Activated naive CD8-positive, alpha-beta T cell treated with anti-CD3 and anti-CD28 coated beads, Interleukin-2, amount 10 ng/mL, durations not matched to agents 7 days and 5 days (primary cell): Measurements from ENCODE around the gene SORCS2. TPM values are rescaled to one million over a fixed set of nuclear protein-coding genes. Genes with fewer than 3 reads are reported as not detected.
A peak's percentile ranks its signal among the peaks of the same experiment; 100 is the strongest.

Experiments
- ATAC-seq: fragments of 150-1000 bp; cut with Tn5 transposase; one replicate; pipeline ENCODE4 v1.10.0; 2021; ENCODE audit warnings: low read depth, moderate library complexity
- POLR2A ChIA-PET: fragments of 350-600 bp; sonication (Branson Sonifier 250); formaldehyde crosslinking; loops from one replicate; lab custom pipeline; 2021; ENCODE audit warnings: antibody characterized with exemption; lab: Charles Lee
- DNase-seq: peaks from one replicate; pipeline ENCODE4 v3.0.0; 2021
- H3K27ac Mint-ChIP-seq: one replicate; pipeline ENCODE4 v1.8.0; 2022; ENCODE audit warnings: mild to moderate bottlenecking, mixed read lengths
- H3K27me3 Mint-ChIP-seq: one replicate; pipeline ENCODE4 v1.8.0; 2022; ENCODE audit warnings: mild to moderate bottlenecking, moderate library complexity, mixed read lengths
- H3K36me3 Mint-ChIP-seq: one replicate; pipeline ENCODE4 v1.8.0; 2021; ENCODE audit warnings: mild to moderate bottlenecking, mixed read lengths
- H3K4me1 Mint-ChIP-seq: one replicate; pipeline ENCODE4 v1.8.0; 2021; ENCODE audit warnings: mixed read lengths
- H3K4me3 Mint-ChIP-seq: one replicate; pipeline ENCODE4 v1.8.0; 2022; ENCODE audit warnings: mild to moderate bottlenecking, moderate library complexity, mixed read lengths
- H3K9me3 Mint-ChIP-seq: one replicate; pipeline ENCODE4 v1.8.0; 2021; ENCODE audit warnings: mixed read lengths
- total RNA-seq, 2 experiments: library from RNA; stranded (reverse); gene quantifications; one replicate each; pipeline ENCODE4 v1.2.3, GENCODE V29; 2021

The SORCS2 gene
- total RNA-seq, 2 experiments from 2014 or later: not detected

DNA sequence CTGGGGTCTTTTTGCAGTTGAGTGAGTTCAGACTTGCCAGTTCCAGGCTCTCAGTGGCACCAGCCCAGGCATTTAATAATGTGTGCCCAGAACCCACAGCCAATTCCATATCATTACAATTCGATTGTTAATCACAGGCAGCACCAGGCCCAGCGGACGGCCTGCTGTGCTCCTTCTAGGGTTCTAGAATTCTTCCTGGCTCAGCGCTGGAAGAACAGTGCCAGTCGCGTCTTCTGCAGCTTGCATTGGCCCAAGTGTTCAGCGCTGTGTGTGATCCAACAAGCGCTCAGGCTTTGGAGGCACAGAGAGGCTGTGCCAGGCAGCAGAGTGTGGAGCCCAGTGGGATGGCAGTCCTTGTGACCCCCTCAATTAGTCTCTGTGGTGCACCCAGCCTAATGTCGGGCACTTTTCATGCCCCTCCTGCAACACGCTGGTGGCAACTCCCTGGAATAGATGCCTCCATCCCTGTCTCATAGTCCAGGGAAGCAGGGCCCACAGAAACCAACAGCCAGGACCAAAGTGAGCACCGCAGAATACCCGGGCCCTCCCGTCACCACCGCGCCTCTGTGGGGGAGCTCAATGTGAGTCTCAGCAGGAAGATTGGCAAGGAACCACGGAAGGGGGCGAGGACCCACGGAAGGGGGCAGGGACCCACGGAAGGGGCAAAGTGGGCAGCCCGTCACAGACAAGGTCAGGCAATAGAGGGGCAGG, 554.2 kb downstream of the SORCS2 start:
- ATAC-seq (no peak), DNase-seq (no peak)
- no peaks in the 10 kb centered on the region for H3K9me3 Mint-ChIP-seq
- no peaks in the 10 kb centered on the region for H3K36me3 Mint-ChIP-seq
- no peak overlapping the region for H3K27ac Mint-ChIP-seq
- no peaks in the 10 kb centered on the region for H3K27me3 Mint-ChIP-seq
- no peak overlapping the region for H3K4me3 Mint-ChIP-seq
- POLR2A ChIA-PET: no interaction called here
- H3K4me1 Mint-ChIP-seq: peaks cover 6% of the 10 kb centered on the region

DNA sequence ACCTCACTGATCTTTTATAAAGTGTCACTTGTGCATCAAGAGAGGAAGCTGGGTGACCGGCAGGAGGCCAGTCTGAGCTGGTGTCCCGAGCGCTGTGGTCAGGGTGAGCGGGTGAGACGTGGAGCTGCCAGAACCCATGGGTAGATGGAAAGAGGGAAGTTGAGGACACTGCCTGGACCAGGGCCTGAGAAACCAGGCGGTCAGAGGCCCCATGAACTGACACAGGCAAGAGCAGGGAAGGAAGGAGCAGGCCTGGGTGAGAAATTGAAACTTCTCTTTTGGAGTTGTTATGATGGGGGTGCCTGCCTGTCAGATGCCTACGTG, 554.7 kb downstream of the SORCS2 start:
- H3K9me3 Mint-ChIP-seq: no peaks in the 10 kb centered on the region
- DNase-seq (no peak), ATAC-seq (no peak)
- no peaks in the 10 kb centered on the region for H3K36me3 Mint-ChIP-seq
- peaks cover 6% of the 10 kb centered on the region for H3K4me1 Mint-ChIP-seq
- peak overlapping the region; percentile 54 for H3K27ac Mint-ChIP-seq
- no peaks in the 10 kb centered on the region for H3K27me3 Mint-ChIP-seq
- no peak overlapping the region for H3K4me3 Mint-ChIP-seq
- POLR2A ChIA-PET: no interaction called here

DNA sequence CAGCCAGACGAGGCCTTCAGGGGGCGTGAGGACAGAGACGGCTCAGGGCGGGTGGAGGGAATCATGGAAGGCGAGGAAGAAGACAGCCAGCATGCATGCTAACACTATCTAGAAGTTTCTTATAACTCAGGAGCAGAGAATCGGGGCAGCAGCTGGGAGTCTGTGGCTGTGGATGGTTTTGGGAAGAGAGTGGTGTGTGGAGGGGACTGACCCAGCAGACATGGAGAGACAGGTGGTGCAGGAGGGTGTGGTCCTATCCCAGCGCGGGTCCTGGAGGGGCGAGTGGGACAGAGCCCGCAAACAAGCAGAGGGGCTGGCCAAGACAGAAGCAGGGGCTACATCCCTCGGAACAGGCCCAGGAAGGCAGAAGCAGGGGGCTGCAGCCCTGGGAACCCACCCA, 555.2 kb downstream of the SORCS2 start:
- peaks cover 6% of the 10 kb centered on the region for H3K4me1 Mint-ChIP-seq
- H3K4me3 Mint-ChIP-seq: no peak overlapping the region
- DNase-seq (no peak), ATAC-seq (no peak)
- no peak overlapping the region for H3K27ac Mint-ChIP-seq
- H3K36me3 Mint-ChIP-seq: no peaks in the 10 kb centered on the region
- no peaks in the 10 kb centered on the region for H3K27me3 Mint-ChIP-seq
- POLR2A ChIA-PET: no interaction called here
- H3K9me3 Mint-ChIP-seq: no peaks in the 10 kb centered on the region

DNA sequence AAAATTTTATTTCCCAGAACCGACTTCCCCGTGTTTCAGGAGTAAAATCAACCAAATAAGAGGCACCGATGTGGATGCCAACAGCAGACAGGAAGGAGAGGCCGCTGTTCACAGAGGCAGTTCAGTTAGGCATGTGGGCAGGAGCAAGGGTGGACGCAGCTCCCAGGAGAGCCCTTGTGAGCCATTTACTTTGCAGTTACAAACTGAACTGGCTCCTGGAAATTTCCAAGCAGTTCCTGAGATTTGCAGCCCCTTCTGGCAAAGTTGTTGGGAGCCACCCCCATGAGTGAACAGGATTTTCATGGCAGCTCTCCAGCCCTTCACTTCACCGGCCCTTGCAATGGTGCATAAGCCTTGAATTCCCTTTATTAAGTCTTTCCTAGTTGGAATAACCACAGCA, 558.2 kb downstream of the SORCS2 start:
- DNase-seq (no peak), ATAC-seq (no peak)
- Mint-ChIP-seq H3K27ac (no peak overlapping the region), H3K27me3 (no peaks in the 10 kb centered on the region), H3K36me3 (no peaks in the 10 kb centered on the region), H3K4me1 (peaks cover 6% of the 10 kb centered on the region), H3K9me3 (no peaks in the 10 kb centered on the region), H3K4me3 (no peak overlapping the region)
- POLR2A ChIA-PET: no interaction called here

DNA sequence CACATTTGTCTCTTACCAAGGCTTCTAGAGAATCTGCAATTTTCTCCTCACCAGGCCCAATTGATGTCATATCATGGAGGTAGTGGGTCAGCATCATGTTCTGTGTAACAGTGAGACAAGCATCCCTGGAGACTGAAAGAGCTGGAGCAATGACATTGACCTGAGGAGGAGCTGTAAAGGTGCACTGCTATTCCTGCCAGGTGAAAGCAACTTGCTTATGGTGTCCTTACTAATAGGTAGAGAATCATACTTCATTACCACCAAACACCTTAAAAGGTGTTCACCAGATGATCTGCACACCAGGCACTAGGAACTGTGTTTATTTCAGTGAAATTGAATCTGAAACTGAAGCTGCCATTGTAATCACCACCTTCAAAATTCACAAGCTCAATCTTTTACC, 558.6 kb downstream of the SORCS2 start:
- Mint-ChIP-seq H3K4me3 (no peak overlapping the region), H3K27ac (no peak overlapping the region), H3K27me3 (no peaks in the 10 kb centered on the region), H3K36me3 (no peaks in the 10 kb centered on the region), H3K4me1 (peaks cover 6% of the 10 kb centered on the region), H3K9me3 (no peaks in the 10 kb centered on the region)
- DNase-seq (no peak), ATAC-seq (no peak)
- POLR2A ChIA-PET: no interaction called here

DNA sequence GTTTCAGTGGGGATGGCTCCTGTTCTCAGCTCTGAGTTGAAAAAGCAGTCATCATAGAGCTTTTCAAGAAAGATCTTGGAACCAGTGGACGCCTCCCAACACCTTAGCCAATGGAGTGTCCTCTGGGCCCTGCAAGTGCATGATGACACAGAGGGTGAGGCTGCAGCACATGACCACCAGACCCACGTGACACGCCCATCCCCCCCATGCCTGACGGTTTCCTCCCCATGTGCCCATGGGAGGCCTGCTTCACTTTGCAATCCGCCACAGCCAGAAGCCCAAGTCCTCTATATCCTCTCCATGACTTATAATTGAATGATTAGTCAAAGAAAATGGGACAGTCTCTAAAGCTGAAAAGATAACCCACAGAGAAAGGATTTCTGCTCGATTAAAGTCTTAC, 560.3 kb downstream of the SORCS2 start:
- no peak overlapping the region for H3K4me3 Mint-ChIP-seq

DNA sequence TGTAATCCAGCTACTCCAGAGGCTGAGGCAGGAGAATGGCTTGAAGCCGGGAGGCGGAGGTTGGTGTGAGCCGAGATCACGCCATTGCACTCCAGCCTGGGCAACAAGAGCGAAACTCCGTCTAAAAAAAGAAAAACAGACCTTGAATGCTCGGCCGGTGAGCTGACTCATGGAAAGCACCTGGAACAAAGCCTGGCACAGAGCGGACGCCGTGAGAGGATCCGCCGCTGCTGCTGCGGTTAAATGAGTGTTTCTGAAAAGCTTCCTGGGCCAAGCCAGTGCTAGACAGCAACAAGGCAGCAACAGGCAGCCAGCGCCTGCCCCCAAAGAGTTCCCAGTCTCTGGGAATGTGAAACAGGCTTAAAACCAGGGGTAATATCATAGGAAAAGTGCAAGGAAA, 560.9 kb downstream of the SORCS2 start:
- POLR2A ChIA-PET: no interaction called here
- no peak for DNase-seq
- Mint-ChIP-seq H3K9me3 (no peaks in the 10 kb centered on the region), H3K27me3 (no peaks in the 10 kb centered on the region), H3K36me3 (no peaks in the 10 kb centered on the region), H3K4me3 (no peak overlapping the region), H3K4me1 (peaks cover 6% of the 10 kb centered on the region), H3K27ac (no peak overlapping the region)
- no peak for ATAC-seq

More for the DNA sequence above, 560.3 kb downstream of the SORCS2 start:
- peaks cover 6% of the 10 kb centered on the region for H3K4me1 Mint-ChIP-seq
- DNase-seq (no peak), ATAC-seq (no peak)
- POLR2A ChIA-PET: no interaction called here
- H3K36me3 Mint-ChIP-seq: no peaks in the 10 kb centered on the region
- no peak overlapping the region for H3K27ac Mint-ChIP-seq
- no peaks in the 10 kb centered on the region for H3K27me3 Mint-ChIP-seq
- H3K9me3 Mint-ChIP-seq: no peaks in the 10 kb centered on the region

DNA sequence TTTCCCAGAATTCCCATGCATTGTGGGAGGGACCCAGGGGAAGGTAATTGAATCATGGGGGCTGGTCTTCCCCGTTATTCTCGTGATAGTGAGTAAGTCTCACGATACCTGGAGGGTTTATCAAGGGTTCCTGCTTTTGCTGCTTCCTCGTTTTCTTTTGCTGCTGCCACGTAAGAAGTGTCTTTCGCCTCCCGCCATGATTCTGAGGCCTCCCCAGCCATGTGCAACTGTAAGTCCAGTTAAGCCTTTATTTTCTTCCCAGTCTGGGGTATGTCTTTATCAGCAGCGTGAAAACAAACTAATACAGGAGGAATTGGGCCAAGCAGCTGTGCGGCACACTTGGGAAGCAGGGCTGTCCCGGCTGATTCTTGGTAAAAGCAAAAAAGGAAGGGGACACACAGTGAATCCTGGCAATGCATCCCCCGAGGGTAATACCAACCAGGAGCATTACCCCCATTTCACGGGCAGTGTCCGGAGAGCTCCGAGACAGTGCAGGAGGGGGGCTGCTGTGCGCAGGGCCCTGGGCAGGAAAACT, 561.7 kb downstream of the SORCS2 start:
- Mint-ChIP-seq H3K27me3 (no peaks in the 10 kb centered on the region), H3K4me1 (peaks cover 6% of the 10 kb centered on the region), H3K9me3 (no peaks in the 10 kb centered on the region), H3K36me3 (no peaks in the 10 kb centered on the region), H3K27ac (no peak overlapping the region), H3K4me3 (no peak overlapping the region)
- ATAC-seq: no peak
- POLR2A ChIA-PET: no interaction called here
- no peak for DNase-seq

DNA sequence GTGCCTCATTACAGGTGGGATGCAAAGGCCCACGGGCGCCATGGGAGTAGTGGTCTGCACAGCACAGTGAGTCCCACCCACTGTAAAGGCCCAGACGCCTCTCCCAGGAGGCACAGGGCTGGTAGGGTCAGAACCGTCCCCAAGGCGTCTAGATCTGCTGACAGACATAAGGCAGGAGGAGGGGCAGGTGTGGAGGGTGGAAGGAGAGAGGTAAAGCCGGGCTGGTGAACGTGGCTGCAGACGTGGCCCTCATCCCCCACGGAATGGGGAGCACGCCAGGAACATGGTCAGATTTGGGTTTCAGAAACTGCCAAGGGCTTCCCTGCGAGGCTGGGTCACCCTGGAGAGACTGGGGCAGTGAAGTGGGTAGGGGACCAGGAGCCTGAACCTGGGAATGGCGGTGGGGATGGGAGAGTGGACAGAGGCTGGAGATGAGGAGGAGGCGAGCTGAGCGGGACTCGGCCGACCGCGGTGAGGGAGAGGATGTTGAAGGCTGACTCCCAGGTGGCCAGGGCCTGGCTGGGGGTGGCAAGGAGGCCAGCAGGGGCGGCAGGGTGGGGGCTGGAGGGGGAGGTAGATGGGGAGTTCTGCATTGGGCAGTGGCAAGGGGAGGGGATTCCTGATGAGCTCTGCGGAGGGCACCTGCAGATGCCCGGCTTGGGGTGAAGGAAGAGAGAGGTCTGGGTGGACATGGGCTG, 562.4 kb downstream of the SORCS2 start:
- no peaks in the 10 kb centered on the region for H3K9me3 Mint-ChIP-seq
- H3K36me3 Mint-ChIP-seq: no peaks in the 10 kb centered on the region
- DNase-seq (no peak), ATAC-seq (no peak)
- no peak overlapping the region for H3K4me3 Mint-ChIP-seq
- no peaks in the 10 kb centered on the region for H3K27me3 Mint-ChIP-seq
- peaks cover 6% of the 10 kb centered on the region for H3K4me1 Mint-ChIP-seq
- H3K27ac Mint-ChIP-seq: no peak overlapping the region
- POLR2A ChIA-PET: no interaction called here

DNA sequence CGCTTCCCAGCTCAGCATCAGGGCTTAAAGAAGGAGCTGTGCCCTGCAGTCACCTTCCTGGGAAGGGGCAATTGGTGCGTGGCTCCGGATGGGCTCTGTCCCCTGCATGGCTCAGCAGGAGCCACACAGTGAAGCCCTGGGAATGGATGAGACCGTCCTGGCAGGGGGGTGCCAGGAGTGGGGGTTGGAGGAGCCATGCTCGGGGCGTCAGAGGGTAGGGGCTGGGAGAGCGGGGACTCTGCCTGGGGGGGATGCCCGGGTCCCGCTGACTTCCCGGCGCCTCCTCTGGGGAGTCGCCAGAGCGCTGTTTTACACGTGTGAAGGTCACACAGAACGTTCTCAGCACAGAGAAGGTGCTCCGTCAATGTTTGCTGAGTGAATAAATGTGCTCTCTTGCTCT, 563.2 kb downstream of the SORCS2 start:
- Mint-ChIP-seq H3K4me3 (no peak overlapping the region), H3K27ac (no peak overlapping the region), H3K27me3 (no peaks in the 10 kb centered on the region), H3K36me3 (no peaks in the 10 kb centered on the region), H3K4me1 (peaks cover 7% of the 10 kb centered on the region), H3K9me3 (no peaks in the 10 kb centered on the region)
- ATAC-seq (no peak), DNase-seq (no peak)
- POLR2A ChIA-PET: no interaction called here

DNA sequence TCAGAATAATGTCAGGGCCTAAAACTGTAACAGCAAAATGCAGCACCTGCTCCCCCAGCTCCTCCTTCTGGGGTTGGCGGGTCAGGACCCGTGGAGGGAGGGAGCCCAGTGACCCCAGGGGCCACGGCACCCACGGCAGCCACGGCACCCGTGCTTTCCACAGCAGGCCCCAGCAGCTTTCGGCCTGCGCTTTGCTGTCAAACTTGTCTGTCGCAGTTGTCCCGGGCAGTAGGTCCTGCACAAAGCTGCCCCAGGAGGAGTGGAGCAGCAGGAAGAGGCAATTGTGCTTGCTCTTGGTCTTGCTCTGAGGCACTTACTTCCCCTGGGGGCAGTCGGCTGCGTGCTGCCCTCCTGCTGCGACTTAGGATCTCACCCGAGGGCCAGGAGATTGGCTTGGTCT, 563.7 kb downstream of the SORCS2 start:
- Mint-ChIP-seq H3K36me3 (no peaks in the 10 kb centered on the region), H3K27ac (no peak overlapping the region), H3K9me3 (no peaks in the 10 kb centered on the region), H3K27me3 (no peaks in the 10 kb centered on the region), H3K4me3 (no peak overlapping the region), H3K4me1 (peaks cover 7% of the 10 kb centered on the region)
- no peak for DNase-seq
- ATAC-seq: no peak
- POLR2A ChIA-PET: no interaction called here

DNA sequence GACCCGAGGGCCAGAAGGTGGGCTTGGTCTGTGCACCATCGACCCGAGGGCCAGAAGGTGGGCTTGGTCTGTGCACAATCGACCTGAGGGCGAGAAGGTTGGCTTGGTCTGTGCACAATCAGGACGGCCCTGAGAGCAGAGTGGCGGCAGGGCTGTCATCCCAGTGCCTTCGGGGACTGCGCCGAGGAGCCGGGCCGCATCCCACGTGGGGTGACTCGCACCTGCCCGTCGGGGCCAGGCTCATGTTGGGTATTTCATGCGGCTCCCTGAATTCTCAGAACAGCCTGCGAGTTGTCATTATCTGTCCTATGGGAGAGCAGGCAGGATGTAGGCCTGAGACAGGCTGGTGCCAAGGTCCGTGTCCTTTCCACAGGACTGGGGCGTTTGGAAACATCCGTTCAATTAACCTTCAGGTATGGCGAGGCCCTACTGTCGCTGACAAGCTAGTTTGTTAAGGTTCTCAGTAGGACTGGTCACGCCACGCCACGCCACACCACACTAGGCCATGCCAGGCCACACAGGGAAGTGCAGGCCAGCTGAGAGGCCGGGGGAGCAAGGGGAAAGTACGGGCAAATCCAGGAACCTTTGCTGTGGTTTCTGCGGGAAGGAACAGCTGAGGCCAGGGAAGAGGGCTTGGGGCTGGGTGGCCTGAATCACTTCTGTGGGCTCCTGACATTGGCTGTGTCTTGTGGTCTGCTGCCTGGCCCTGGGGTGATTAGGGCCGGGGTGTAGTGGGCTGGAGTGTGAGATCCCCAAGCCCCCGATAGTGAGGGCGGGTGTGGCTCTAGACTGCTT, 564.4 kb downstream of the SORCS2 start:
- no peak overlapping the region for H3K4me3 Mint-ChIP-seq
- no peak for ATAC-seq

DNA sequence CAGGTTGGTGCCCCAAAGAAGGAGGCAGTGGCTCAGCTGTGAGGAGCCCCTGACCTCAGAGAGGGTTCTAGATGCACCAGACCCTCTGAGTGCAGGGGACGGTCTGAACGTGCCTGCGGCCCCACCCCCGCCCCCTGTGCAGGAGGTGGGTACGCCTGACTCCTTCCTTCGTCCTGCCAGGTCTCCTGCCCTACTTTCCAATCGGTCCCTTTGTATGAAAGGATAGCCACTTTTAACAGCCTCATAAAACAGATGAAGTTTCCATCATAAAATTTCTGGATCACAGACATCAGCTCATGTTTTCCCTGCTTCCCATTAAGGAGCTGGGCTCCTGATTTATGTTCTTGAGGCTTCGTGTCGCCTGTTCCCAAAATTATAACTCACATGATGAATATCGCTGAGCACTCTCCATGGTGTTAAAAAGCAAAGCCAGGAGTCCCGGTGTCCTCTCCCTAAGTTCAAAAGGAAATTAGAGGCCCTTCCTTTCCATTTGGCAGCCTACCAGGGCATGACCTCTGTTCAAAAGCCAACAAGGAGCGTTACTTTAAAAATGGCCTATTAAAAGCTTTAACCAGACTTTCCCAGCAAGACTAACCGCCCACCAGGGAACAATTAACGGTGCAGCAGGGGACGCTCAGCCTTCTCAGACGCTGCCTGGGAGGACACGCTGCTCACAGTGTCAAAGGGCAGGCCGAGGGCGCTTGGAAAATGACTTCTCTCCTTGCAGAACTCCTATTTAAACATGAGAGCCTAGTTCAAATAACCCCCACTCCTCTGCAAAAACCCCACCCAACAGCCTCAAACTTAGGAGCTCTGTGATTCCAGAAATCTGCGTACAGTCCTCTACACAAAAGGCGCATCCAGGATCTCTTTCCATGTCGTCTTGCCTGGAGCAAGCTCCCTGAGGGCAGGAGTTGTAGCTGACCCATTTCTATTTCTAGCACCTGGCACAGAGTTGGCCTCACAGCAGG, 565.4 kb downstream of the SORCS2 start:
- no peaks in the 10 kb centered on the region for H3K9me3 Mint-ChIP-seq
- no peaks in the 10 kb centered on the region for H3K36me3 Mint-ChIP-seq
- H3K4me1 Mint-ChIP-seq: peaks cover 10% of the 10 kb centered on the region
- no peaks in the 10 kb centered on the region for H3K27me3 Mint-ChIP-seq
- H3K27ac Mint-ChIP-seq: no peak overlapping the region
- ATAC-seq (no peak), DNase-seq (no peak)
- POLR2A ChIA-PET: no interaction called here
- H3K4me3 Mint-ChIP-seq: no peak overlapping the region

More for the DNA sequence above, 564.4 kb downstream of the SORCS2 start:
- no peaks in the 10 kb centered on the region for H3K36me3 Mint-ChIP-seq
- H3K4me1 Mint-ChIP-seq: peaks cover 10% of the 10 kb centered on the region
- no peaks in the 10 kb centered on the region for H3K27me3 Mint-ChIP-seq
- DNase-seq: no peak
- H3K9me3 Mint-ChIP-seq: no peaks in the 10 kb centered on the region
- H3K27ac Mint-ChIP-seq: peak overlapping the region; percentile 21
- POLR2A ChIA-PET: no interaction called here
